GM21619 (cell line): ENCODE measurements around the gene TNP2.

Experiments used
- ATAC-seq: cut with Tn5 transposase; IDR thresholded peaks from one replicate; pipeline ENCODE4 v1.9.1; 2021; ENCODE audit not compliant: unreplicated experiment

The TNP2 gene

GRCh38 chr16:11277607-11278337 lies 8.6 kb upstream of the TNP2 start:
- no peak for ATAC-seq

- no peak for ATAC-seq
These were observed 7.9 kb upstream of the TNP2 start for GRCh38 chr16:11276896-11277593.

GRCh38 chr16:11276143-11276895 lies 7.2 kb upstream of the TNP2 start, which contains the start of gene PRM2:
Gene PRM2 (minus strand): TSS chr16:11276480. CDS start chr16:11276370, 110 bp downstream.
- ATAC-seq: no peak

GRCh38 chr16:11274964-11275363 lies 5.8 kb upstream of the TNP2 start:
- no peak for ATAC-seq

- no peak for ATAC-seq
These were observed 4.7 kb upstream of the TNP2 start for GRCh38 chr16:11273721-11274324.

- ATAC-seq: no peak
These were observed 4.0 kb upstream of the TNP2 start, which contains the start of gene PRM3 for GRCh38 chr16:11272921-11273720. Gene PRM3 (minus strand): TSS chr16:11273629. CDS start chr16:11273595, 34 bp downstream.

GRCh38 chr16:11272484-11272883 lies 3.4 kb upstream of the TNP2 start:
- ATAC-seq: no peak

GRCh38 chr16:11271610-11272009 lies 2.5 kb upstream of the TNP2 start:
- ATAC-seq: no peak

GRCh38 chr16:11270602-11271162 lies 1.6 kb upstream of the TNP2 start:
- ATAC-seq: no peak

- no peak for ATAC-seq
These were observed 4.0 kb downstream of the TNP2 start for GRCh38 chr16:11265124-11265523.

- no peak for ATAC-seq
These were observed 4.8 kb downstream of the TNP2 start for GRCh38 chr16:11264155-11264832.

- no peak for ATAC-seq
These were observed 5.4 kb downstream of the TNP2 start for GRCh38 chr16:11263737-11264136.

- ATAC-seq: no peak
These were observed 6.2 kb downstream of the TNP2 start for GRCh38 chr16:11262915-11263314.

GRCh38 chr16:11260596-11260966 lies 8.5 kb downstream of the TNP2 start:
- no peak for ATAC-seq

GRCh38 chr16:11259655-11260595 lies 9.2 kb downstream of the TNP2 start:
- ATAC-seq: no peak

- ATAC-seq: no peak
These were observed 10.3 kb downstream of the TNP2 start for GRCh38 chr16:11258553-11259492.
